Measurements from ENCODE around the gene KCTD10.
"Not testable (repeated sequence)": the region's sequence is repeated elsewhere in the genome, so short reads cannot be mapped to it uniquely, and the experiment has no call there.

Gene KCTD10

GRCh38 chr12:109421355-109422087 lies 55.6 kb downstream of the KCTD10 start:
- no peak for DNase-seq (ENCODE audit: low spot score)

GRCh38 chr12:109418848-109419480 lies 58.1 kb downstream of the KCTD10 start:
- no peak for DNase-seq (ENCODE audit: low spot score)

GRCh38 chr12:109406147-109406546 lies 71.0 kb downstream of the KCTD10 start:
- not testable (repeated sequence) for DNase-seq (ENCODE audit: low spot score)

GRCh38 chr12:109404841-109405240 lies 72.3 kb downstream of the KCTD10 start:
- not testable (repeated sequence) for DNase-seq (ENCODE audit: low spot score)
